ENCODE results near the gene NTPCR.
"Not testable (repeated sequence)": the region's sequence is repeated elsewhere in the genome, so short reads cannot be mapped to it uniquely, and the experiment has no call there.

The NTPCR gene

GRCh38 chr1:232987046-232987773, 36.8 kb downstream of the NTPCR start:
- DNase-seq, result no peak

- no peak for DNase-seq
Observed at GRCh38 chr1:232987774-232988140, 37.3 kb downstream of the NTPCR start.

GRCh38 chr1:232988572-232989040, 38.2 kb downstream of the NTPCR start:
- DNase-seq, result no peak

- DNase-seq, result no peak
Observed at GRCh38 chr1:232990176-232991128, 40.0 kb downstream of the NTPCR start.

- DNase-seq, result no peak
Observed at GRCh38 chr1:232991238-232991637, 40.8 kb downstream of the NTPCR start.

GRCh38 chr1:232992227-232992626, 41.8 kb downstream of the NTPCR start:
- DNase-seq, result no peak

GRCh38 chr1:232993555-232993954, 43.1 kb downstream of the NTPCR start:
- DNase-seq, result no peak

- DNase-seq, result no peak
Observed at GRCh38 chr1:232995189-232995588, 44.8 kb downstream of the NTPCR start.

GRCh38 chr1:232996143-232996542, 45.7 kb downstream of the NTPCR start:
- DNase-seq, result no peak

- DNase-seq, result no peak
Observed at GRCh38 chr1:232998138-232998537, 47.7 kb downstream of the NTPCR start.

GRCh38 chr1:232998646-232999045, 48.2 kb downstream of the NTPCR start:
- no peak for DNase-seq

- no peak for DNase-seq
Observed at GRCh38 chr1:232999956-233000625, 49.7 kb downstream of the NTPCR start.

- not testable (repeated sequence) for DNase-seq
Observed at GRCh38 chr1:233003638-233004037, 53.2 kb downstream of the NTPCR start.

- no peak for DNase-seq
Observed at GRCh38 chr1:233004451-233004850, 54.0 kb downstream of the NTPCR start.

GRCh38 chr1:233005156-233005555, 54.7 kb downstream of the NTPCR start:
- no peak for DNase-seq

GRCh38 chr1:233005703-233006102, 55.3 kb downstream of the NTPCR start:
- DNase-seq, result no peak

- no peak for DNase-seq
Observed at GRCh38 chr1:233006108-233006507, 55.7 kb downstream of the NTPCR start.

GRCh38 chr1:233006541-233006973, 56.1 kb downstream of the NTPCR start:
- DNase-seq, result no peak

GRCh38 chr1:233010146-233010545, 59.7 kb downstream of the NTPCR start:
- no peak for DNase-seq

- DNase-seq, result no peak
Observed at GRCh38 chr1:233012021-233012420, 61.6 kb downstream of the NTPCR start.

- no peak for DNase-seq
Observed at GRCh38 chr1:233015965-233016364, 65.6 kb downstream of the NTPCR start.

- no peak for DNase-seq
Observed at GRCh38 chr1:233016798-233017197, 66.4 kb downstream of the NTPCR start.

- DNase-seq, result no peak
Observed at GRCh38 chr1:233019083-233019482, 68.7 kb downstream of the NTPCR start.

All from AML-193 (cell line).